ENCODE results near the gene UNC5B. TPM values are rescaled to one million over a fixed set of nuclear protein-coding genes. Genes with fewer than 3 reads are reported as not detected.
A peak's percentile ranks its signal among the peaks of the same experiment; 100 is the strongest.

The UNC5B gene
- total RNA-seq, 4 donors from 2014 or later, result 3.9 to 7.1 (median 5.7) TPM

- no peaks in the 10 kb centered on the region for H3K9me3 ChIP-seq
- WGBS, 2 donors, result 82 to 90% methylated on average over 11 of the region's 11 CpGs
- TF ChIP-seq CTCF (IDR thresholded peaks at IDR 0.05) (no peak), POLR2A (IDR thresholded peaks at IDR 0.05) (no peak)
- intact Hi-C loops (cut with DNase I), result no loop called here
- H3K27me3 ChIP-seq, result no peaks in the 10 kb centered on the region
- no peak for DNase-seq
- H3K4me1 ChIP-seq, result peaks cover 5 to 24% of the 10 kb centered on the region in 2 donors
- no peak overlapping the region for H3K27ac ChIP-seq
- H3K36me3 ChIP-seq, result no peaks in the 10 kb centered on the region
- no peak overlapping the region for H3K4me3 ChIP-seq (replicated peaks in 1 of 3)
Measured at GRCh38 chr10:71231206-71231605, 18.8 kb downstream of the UNC5B start.

GRCh38 chr10:71232089-71232998 lies 20.0 kb downstream of the UNC5B start:
- Histone ChIP-seq H3K9me3 (no peaks in the 10 kb centered on the region), H3K27me3 (no peaks in the 10 kb centered on the region), H3K4me1 (peaks cover 5 to 24% of the 10 kb centered on the region in 2 donors), H3K4me3 (replicated peaks in 1 of 3) (no peak overlapping the region), H3K27ac (no peak overlapping the region), H3K36me3 (no peaks in the 10 kb centered on the region)
- WGBS, 2 donors, result 54 to 60% methylated on average over 11 to 13 of the region's 13 CpGs
- intact Hi-C loops (cut with DNase I), result no loop called here
- DNase-seq, result peak; percentile 69 to 73
- no peak for TF ChIP-seq CTCF (IDR thresholded peaks at IDR 0.05)
- TF ChIP-seq POLR2A (IDR thresholded peaks at IDR 0.05), result no peak

GRCh38 chr10:71233482-71233892 lies 21.1 kb downstream of the UNC5B start:
- Histone ChIP-seq H3K4me3 (replicated peaks in 1 of 3) (no peak overlapping the region), H3K27me3 (no peaks in the 10 kb centered on the region), H3K9me3 (no peaks in the 10 kb centered on the region), H3K27ac (no peak overlapping the region), H3K4me1 (peaks cover 5 to 24% of the 10 kb centered on the region in 2 donors), H3K36me3 (no peaks in the 10 kb centered on the region)
- 73 to 82% methylated on average over 3 of the region's 3 CpGs for WGBS, 2 donors
- TF ChIP-seq CTCF (IDR thresholded peaks at IDR 0.05) (no peak), POLR2A (IDR thresholded peaks at IDR 0.05) (no peak)
- DNase-seq, result no peak
- intact Hi-C loops (cut with DNase I), result no loop called here

GRCh38 chr10:71234004-71234894 lies 21.9 kb downstream of the UNC5B start:
- Histone ChIP-seq H3K27ac (peak overlapping the region in 1 of 3 donors; percentile 21), H3K4me1 (peaks cover 5 to 24% of the 10 kb centered on the region in 2 donors), H3K4me3 (replicated peaks in 1 of 3) (no peak overlapping the region), H3K9me3 (no peaks in the 10 kb centered on the region), H3K27me3 (no peaks in the 10 kb centered on the region), H3K36me3 (no peaks in the 10 kb centered on the region)
- no peak for DNase-seq
- WGBS, 2 donors, result 79 to 83% methylated on average over 9 to 10 of the region's 10 CpGs
- intact Hi-C loops (cut with DNase I), result no loop called here
- TF ChIP-seq POLR2A (IDR thresholded peaks at IDR 0.05) (no peak), CTCF (IDR thresholded peaks at IDR 0.05) (no peak)

Measured in thyroid gland (tissue), 4 donors.